Measurements from ENCODE around the gene ZNF385B.

GRCh38 chr2:179758636-179759035, 102.8 kb downstream of the ZNF385B start:
- TF ChIP-seq, protein P1, sequence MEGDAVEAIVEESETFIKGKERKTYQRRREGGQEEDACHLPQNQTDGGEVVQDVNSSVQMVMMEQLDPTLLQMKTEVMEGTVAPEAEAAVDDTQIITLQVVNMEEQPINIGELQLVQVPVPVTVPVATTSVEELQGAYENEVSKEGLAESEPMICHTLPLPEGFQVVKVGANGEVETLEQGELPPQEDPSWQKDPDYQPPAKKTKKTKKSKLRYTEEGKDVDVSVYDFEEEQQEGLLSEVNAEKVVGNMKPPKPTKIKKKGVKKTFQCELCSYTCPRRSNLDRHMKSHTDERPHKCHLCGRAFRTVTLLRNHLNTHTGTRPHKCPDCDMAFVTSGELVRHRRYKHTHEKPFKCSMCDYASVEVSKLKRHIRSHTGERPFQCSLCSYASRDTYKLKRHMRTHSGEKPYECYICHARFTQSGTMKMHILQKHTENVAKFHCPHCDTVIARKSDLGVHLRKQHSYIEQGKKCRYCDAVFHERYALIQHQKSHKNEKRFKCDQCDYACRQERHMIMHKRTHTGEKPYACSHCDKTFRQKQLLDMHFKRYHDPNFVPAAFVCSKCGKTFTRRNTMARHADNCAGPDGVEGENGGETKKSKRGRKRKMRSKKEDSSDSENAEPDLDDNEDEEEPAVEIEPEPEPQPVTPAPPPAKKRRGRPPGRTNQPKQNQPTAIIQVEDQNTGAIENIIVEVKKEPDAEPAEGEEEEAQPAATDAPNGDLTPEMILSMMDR (IDR thresholded peaks at IDR 0.05): no peak
- TF ChIP-seq EZH2 (IDR thresholded peaks at IDR 0.05): no peak
- no peak for TF ChIP-seq EZH2phosphoT487 (IDR thresholded peaks at IDR 0.05)

All from neural progenitor cell (in vitro differentiated cells).